GM21737 (cell line): ENCODE results near the gene XPO6.

Experiments
- ATAC-seq: cut with Tn5 transposase; IDR thresholded peaks from one replicate; pipeline ENCODE4 v1.9.1; 2021; ENCODE audit warnings: mild to moderate bottlenecking, moderate library complexity; ENCODE audit not compliant: unreplicated experiment

XPO6 gene

GRCh38 chr16:28208824-28209223, 2.9 kb downstream of the XPO6 start:
- ATAC-seq: no peak

DNA sequence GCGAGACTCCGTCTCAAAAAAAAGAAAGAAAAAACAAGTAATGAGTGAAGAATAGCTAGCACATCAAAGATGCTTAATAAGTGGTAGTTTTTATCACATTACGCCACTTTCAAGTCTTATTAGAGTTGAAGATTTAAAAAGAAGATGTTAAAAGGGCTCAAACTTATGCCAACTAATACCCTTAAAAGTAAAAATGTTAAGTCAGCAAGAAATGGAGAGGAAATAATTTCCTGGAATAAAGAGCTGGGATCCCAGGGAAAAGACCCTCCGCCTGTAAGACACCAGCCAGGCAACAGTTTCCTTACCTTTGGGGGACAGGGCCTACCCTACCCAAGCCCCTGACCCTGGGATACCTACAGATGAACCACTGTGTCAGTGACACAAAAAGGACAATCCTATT, 3.6 kb downstream of the XPO6 start:
- no peak for ATAC-seq

- ATAC-seq: no peak
Observed at GRCh38 chr16:28207399-28207798, 4.4 kb downstream of the XPO6 start.

DNA sequence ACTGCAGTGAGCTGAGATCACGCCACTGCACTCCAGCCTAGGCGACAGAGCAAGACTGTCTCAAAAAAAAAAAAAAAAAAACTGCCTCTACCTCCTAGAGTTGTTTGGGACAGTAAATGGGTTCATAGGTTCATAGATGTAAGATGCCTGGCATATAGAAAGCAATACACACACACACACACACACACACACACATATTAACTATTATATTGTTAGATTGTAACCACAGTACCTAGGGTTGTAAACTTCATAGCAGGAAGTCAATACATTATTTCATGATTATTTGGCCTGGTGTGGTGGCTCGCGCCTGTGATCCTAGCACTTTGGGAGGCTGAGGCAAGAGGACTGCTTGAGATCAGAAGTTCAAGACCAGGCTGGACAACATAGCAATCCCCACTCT, 5.8 kb downstream of the XPO6 start:
- ATAC-seq: no peak

GRCh38 chr16:28205117-28205899, 6.5 kb downstream of the XPO6 start:
- no peak for ATAC-seq

- ATAC-seq: no peak
Observed at GRCh38 chr16:28204622-28205021, 7.1 kb downstream of the XPO6 start.

DNA sequence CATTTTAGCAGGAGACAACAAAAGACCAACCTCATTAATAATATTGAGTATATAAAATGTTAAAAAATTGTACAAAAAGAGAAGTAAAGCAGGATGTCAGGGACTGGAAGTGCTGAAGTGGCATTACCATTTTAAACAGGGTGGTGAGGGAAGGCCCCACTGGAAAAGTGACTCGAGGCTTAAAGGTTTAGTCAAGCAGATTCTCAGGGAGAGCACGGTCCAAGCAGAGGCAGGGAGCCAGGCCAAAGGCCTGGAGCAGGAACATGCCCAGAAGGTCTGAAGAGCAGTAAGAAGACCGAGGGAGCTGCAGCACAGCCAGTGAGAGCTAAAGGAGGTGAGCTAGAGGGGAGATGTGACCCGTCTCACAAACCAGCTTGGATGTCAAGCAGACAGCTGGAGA, 7.6 kb downstream of the XPO6 start:
- no peak for ATAC-seq

DNA sequence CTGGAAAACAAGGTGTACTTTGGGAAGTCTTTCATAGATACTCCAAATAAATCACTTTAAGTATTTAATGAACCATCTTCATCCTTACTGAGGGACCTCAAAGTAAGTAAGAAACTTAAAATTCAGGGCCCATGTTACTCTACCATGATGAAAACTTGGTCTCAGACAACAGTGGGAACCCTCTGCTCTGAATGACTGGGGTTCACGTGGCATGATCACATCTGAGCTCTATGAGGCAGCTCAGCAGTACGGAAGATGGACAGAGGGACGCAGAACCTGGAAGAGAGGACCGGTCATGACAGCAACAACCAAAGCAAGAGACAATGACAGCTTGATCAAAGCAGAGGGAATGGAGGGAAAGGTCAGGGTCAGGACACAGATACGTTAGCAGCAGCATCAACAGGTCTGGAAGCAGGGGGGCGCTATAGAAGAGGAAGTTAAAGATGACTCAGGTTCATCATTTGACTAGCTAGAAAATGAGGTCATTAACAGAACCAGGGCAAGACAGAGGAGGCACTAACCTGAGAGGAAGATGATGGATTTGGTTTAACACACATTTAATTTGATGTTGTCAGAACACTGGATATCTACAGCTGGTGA, 9.5 kb downstream of the XPO6 start:
- no peak for ATAC-seq

DNA sequence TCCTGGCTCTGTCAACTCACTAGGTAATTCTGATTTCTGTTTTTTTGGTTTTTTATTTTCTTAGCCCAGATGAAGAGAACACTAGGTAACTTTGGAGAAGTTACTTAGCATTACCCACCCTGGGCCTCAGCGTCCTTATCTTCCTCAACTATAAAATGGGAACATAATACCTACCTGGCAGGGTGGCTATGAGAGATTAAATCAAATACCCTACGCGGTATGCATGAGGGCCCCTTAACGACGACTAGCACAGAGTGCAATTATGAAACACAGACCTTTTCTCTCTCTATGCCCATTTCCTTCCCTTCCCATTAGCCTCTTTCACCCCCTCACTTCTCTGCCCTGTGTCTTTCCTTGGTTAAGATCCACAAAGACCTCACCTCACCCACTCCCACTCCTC, 11.1 kb downstream of the XPO6 start:
- ATAC-seq: no peak

DNA sequence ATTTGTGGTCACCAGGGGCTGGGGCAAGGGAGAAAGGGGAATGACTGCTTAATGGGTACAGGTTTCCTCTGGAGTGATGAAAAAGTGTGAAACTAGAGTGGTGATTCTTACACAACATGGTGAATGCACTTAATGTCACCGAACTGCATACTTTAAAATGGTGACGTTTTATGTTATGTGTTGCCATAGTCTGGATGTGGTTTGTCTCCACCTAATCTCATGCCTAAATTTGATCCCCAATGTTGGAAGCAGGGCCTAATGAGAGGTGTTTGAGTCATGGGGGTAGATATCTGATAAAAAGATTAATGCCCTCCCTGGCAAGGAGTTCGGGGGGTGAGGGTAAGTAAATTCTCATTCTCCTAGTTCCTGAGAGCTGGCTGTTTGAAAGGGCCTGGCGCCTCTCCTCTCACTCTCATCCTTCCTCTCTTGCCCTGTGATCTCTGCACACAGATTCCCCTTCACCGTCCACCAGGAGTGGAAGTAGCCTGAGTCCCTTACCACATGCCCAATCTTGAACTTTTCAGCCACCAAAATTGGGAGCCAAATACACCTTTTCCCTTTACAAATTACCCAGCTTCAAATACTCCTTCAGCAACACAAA, 15.3 kb downstream of the XPO6 start:
- ATAC-seq: no peak

- no peak for ATAC-seq
Observed at GRCh38 chr16:28195859-28196258, 15.9 kb downstream of the XPO6 start.

DNA sequence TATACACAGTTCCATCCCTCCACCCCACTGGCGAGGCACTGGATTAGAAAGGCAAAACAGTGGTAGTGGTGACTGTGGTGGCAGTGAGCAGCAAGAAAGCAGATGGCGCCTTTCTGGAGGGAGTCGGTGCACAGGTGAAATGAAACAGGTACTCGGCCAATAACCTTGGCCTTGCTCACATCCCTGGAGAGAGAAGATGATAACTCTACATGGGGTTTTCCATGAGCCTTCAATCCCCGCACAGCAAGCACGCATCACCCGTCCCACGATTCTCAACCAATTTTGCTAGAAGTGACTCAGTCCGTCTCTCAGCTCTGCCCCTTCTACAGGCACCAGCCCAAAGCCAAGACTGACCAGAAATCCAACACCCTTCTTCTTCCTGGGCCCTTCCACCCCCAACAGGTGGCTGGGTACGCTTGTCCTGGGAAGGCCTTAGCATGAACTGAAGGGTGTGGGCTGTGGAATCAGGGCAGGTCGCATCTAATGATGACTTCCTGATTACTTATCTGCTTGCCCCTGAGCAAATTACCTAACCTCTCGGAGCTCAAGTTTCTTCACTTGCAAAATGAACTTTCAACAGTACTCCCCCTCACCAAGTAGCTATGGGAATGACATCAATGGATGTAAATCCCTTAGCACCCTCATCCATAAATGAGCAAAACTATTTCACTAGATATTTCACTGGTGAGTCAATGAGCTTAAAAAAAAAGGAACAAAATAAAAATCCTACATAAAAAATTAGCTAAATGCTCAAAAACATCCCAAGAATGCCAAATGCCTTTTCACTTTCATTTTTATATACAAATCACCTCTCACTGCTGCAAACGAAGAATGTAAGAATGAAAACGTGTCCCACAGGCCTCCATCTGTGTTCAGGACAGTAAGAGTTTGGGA, 18.0 kb downstream of the XPO6 start:
- peak; percentile 18 for ATAC-seq

GRCh38 chr16:28192806-28193529, 18.8 kb downstream of the XPO6 start:
- ATAC-seq: peak; percentile 51

DNA sequence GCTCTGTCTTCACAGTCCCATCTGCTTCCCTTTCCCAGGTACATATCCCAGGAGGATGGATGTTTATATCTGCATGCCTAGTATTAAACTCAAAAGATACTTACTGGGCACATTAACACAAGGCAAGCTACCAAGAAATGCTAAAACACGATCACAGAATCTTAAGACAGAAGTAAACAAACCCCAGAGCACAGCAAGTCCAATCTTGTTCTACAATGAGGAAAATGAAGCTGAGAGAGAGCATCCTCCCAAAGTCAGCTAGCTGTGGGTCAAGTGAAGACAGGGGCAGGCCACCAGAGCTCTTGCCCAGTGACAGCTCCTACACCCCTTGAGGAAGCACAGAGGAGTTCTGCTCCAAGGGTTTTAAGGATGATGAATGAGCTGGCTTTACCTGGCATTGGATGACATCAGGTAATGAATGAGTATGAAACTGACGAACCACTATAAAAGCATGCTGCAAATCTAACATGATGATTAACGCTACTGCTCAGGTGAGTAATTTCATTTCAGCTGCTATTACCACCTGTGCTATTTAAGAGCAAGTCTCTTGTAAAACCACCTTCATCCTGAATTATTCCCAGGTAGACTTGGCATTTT, 20.3 kb downstream of the XPO6 start:
- no peak for ATAC-seq

DNA sequence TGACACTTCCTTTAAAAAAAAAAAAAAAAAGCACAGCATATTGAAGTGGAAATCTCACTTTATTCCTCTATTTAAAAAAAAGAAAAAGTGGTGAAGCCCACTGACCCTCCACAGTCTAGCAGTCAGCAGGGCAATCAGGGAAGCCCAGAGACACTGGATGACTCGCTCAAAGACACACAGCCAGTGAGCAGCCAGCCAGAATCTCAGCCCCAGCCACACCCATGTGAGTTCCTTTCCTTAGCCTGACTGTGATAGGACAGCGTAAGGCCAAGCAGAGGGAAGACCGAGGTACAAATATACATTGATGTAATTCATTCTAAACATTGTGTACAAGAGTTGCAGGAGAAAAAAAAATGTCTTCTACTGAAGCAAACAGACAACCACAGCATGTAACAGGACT, 22.5 kb downstream of the XPO6 start:
- ATAC-seq: no peak

GRCh38 chr16:28188085-28188916, 23.5 kb downstream of the XPO6 start:
- peak; percentile 53 for ATAC-seq

- peak; percentile 38 for ATAC-seq
Observed at GRCh38 chr16:28187595-28188004, 24.2 kb downstream of the XPO6 start.

DNA sequence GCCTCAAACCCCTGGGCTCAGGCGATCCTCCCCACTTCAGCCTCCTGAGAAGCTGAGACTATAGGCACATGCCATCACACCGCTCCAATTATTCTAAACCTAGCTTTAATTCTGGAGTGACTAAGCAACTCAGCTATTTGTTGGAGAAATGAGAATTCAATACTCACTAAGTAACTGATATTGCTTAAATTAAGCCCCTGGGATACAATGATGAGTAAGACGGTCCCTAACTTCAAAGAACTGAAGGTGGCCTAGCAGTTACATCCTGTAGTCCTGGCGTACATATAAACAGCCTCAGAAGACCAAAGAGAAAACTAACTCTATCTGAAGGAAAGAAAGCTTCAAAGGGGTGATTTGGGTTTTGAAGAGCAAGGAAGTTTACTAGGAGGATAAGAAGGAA, 25.0 kb downstream of the XPO6 start:
- no peak for ATAC-seq

DNA sequence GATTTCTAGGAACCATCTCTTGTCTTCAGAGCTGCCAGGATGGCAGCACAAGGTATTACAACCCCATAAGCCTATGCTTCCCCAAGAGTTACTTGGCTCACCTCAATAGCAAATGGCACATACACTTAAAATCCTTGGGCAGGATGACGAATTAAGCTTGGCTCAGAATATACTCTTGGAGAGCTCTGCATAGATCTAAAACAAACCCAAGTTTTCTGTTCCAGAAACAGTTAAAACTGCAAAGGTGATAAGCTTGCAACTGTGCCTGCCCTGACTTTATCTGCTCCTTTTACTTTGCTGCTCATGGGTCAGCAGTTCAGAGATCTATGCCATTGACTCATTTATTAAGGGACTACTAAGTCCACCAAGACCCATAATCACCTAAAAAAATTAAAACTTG, 26.1 kb downstream of the XPO6 start:
- ATAC-seq: no peak
